OCI-LY7 (cell line): ENCODE data around the gene S100A6.

Experiments
- EZH2phosphoT487 ChIP-seq: fragments of 200-600 bp; sonication (generic); IDR thresholded peaks from 2 replicates; pipeline ENCODE4 v1.6.1; 2018; ENCODE audit warnings: low read depth, borderline replicate concordance, mild to moderate bottlenecking, mixed run types, antibody characterized with exemption, low read length, moderate library complexity, mixed read lengths
- TF ChIP-seq, protein P1 (sequence below): fragments of 200-600 bp; sonication (generic); conservative IDR thresholded peaks from 2 replicates; pipeline ENCODE4 v1.5.1; 2014; ENCODE audit warnings: mild to moderate bottlenecking, antibody characterized with exemption, low read length, moderate library complexity, mixed read lengths

DNA sequence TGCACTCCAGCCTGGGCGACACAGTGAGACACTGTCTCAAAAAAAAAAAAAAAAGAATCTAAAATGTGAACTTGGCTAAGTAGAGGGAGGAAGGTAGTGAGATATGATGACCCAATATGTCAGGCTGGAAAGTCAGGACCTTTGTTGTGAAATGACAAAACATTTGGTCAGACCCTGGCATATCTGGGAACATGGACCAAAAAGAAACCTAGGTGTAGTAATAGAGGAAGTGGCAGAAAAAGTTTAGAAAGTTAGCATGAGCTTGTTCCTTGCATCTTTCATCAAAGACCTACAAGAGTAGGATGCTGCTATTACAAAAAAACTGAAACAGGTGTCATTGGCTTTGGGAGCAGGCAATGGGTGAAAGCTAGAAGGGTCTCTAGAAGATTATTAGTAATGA, 20.6 kb upstream of the S100A6 start:
- TF ChIP-seq, protein P1, sequence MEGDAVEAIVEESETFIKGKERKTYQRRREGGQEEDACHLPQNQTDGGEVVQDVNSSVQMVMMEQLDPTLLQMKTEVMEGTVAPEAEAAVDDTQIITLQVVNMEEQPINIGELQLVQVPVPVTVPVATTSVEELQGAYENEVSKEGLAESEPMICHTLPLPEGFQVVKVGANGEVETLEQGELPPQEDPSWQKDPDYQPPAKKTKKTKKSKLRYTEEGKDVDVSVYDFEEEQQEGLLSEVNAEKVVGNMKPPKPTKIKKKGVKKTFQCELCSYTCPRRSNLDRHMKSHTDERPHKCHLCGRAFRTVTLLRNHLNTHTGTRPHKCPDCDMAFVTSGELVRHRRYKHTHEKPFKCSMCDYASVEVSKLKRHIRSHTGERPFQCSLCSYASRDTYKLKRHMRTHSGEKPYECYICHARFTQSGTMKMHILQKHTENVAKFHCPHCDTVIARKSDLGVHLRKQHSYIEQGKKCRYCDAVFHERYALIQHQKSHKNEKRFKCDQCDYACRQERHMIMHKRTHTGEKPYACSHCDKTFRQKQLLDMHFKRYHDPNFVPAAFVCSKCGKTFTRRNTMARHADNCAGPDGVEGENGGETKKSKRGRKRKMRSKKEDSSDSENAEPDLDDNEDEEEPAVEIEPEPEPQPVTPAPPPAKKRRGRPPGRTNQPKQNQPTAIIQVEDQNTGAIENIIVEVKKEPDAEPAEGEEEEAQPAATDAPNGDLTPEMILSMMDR = no peak
- TF ChIP-seq EZH2phosphoT487 = no peak
